Panc1 (cell line): Measurements from ENCODE around the gene CXCL1. TPM values are rescaled to one million over a fixed set of nuclear protein-coding genes. Genes with fewer than 3 reads are reported as not detected.

Experiments
- ATAC-seq: fragments of 200-7000 bp; cut with Tn5 transposase; 2 replicates; pipeline ENCODE4 v1.9.1; 2020; ENCODE audit warnings: mild to moderate bottlenecking, moderate library complexity
- BruUV-seq: library from RNA; stranded (reverse); fragments of 400-500 nt; replicated peaks from 2 replicates; lab custom pipeline; 2021; lab: Mats Ljungman, UMichigan
- CTCF ChIA-PET: fragments of 300-600 bp; sonication (Branson Sonifier 250); formaldehyde crosslinking; loops from one replicate; lab custom pipeline; 2022; ENCODE audit warnings: antibody characterized with exemption; lab: Charles Lee
- POLR2A ChIA-PET: fragments of 300-600 bp; sonication (Branson Sonifier 250); formaldehyde crosslinking; loops from one replicate; lab custom pipeline; 2022; ENCODE audit warnings: antibody characterized with exemption; lab: Charles Lee
- DNase-seq: peaks from one replicate; pipeline ENCODE4 v3.0.0-alpha.2; 2010; ENCODE audit warnings: low read depth, low spot score
- H3K27ac ChIP-seq: 2 replicates; pipeline ENCODE4 v1.5.1; 2011; ENCODE audit warnings: mild to moderate bottlenecking, low read length, inconsistent platforms
- H3K27me3 ChIP-seq: fragments of 200-500 bp; sonication (Bioruptor generic); 2 replicates; pipeline ENCODE4 v1.6.0; 2014; ENCODE audit warnings: low read length, inconsistent platforms; ENCODE audit not compliant: control insufficient read depth, insufficient read depth
- H3K36me3 ChIP-seq: fragments of 200-500 bp; sonication (Bioruptor generic); 2 replicates; pipeline ENCODE4 v1.5.1; 2014; ENCODE audit warnings: inconsistent platforms, mild to moderate bottlenecking, low read length, moderate library complexity; ENCODE audit not compliant: control insufficient read depth, insufficient read depth
- H3K4me1 ChIP-seq: 2 replicates; pipeline ENCODE4 v1.5.1; 2011; ENCODE audit warnings: inconsistent platforms, mild to moderate bottlenecking, low read length, moderate library complexity; ENCODE audit not compliant: control insufficient read depth, insufficient read depth
- H3K4me3 ChIP-seq, 2 experiments: 2 replicates each; pipeline ENCODE4 v1.5.1; 2011 to 2012; ENCODE audit warnings: low read depth in 2 of 2, low read length in 2 of 2, mild to moderate bottlenecking in 2 of 2, inconsistent platforms in 1 of 2, moderate library complexity in 1 of 2
- H3K9me3 ChIP-seq: fragments of 200-500 bp; sonication (Bioruptor generic); 2 replicates; pipeline ENCODE4 v1.5.1; 2014; ENCODE audit warnings: low read depth, mild to moderate bottlenecking, inconsistent platforms, low read length, moderate library complexity; ENCODE audit not compliant: control insufficient read depth, insufficient read depth
- CTCF ChIP-seq: fragments of 450-650 bp; IDR thresholded peaks from 2 replicates; pipeline ENCODE4 v1.5.1; 2017; ENCODE audit warnings: mild to moderate bottlenecking
- POLR2AphosphoS5 ChIP-seq: IDR thresholded peaks from 2 replicates; pipeline ENCODE4 v1.6.1; 2012; ENCODE audit warnings: mild to moderate bottlenecking, low read depth, low read length, moderate library complexity
- REST ChIP-seq, 2 experiments: IDR thresholded peaks; 2 replicates each; pipeline ENCODE4 v1.6.1; 2011 to 2012; ENCODE audit warnings: low read depth in 2 of 2, control low read depth in 1 of 2, low read length in 1 of 2, mild to moderate bottlenecking in 1 of 2, moderate library complexity in 1 of 2; ENCODE audit not compliant: insufficient read depth in 1 of 2
- SIN3A ChIP-seq: IDR thresholded peaks from 2 replicates; pipeline ENCODE4 v1.6.1; 2012; ENCODE audit warnings: low read depth, mild to moderate bottlenecking, low read length, moderate library complexity, borderline replicate concordance; ENCODE audit not compliant: insufficient read depth
- TCF7L2 ChIP-seq: IDR thresholded peaks from 2 replicates; pipeline ENCODE4 v1.6.1; 2011; ENCODE audit warnings: mild to moderate bottlenecking, low read depth, low read length, inconsistent platforms
- in situ Hi-C: cut with HindIII; loops from 2 replicates; pipeline ENCODE4 v1.10.0; 2016; ENCODE audit warnings: low sequenced_read_pairs, low pct_unique_long_range_greater_than_20kb
- intact Hi-C: fragments of 100-400 bp; cut with micrococcal nuclease; formaldehyde crosslinking; loops from one replicate; pipeline ENCODE4 v1.10.0; 2022; ENCODE audit not compliant: unreplicated experiment
- total RNA-seq: library from RNA; stranded (reverse); gene quantifications from one replicate; pipeline ENCODE4 v1.2.1, GENCODE V29; 2021; ENCODE audit not compliant: unreplicated experiment

CXCL1 gene
- total RNA-seq, 1 experiment from 2014 or later: 12.8 TPM

- Histone ChIP-seq H3K4me3 (no peak overlapping the region), H3K36me3 (no peaks in the 10 kb centered on the region), H3K27ac (0 out of 2 replicates have a peak overlapping the region, but pooled peaks have one; percentile 23), H3K4me1 (no peaks in the 10 kb centered on the region), H3K27me3 (no peaks in the 10 kb centered on the region), H3K9me3 (no peaks in the 10 kb centered on the region)
- intact Hi-C loops (no loop called here), in situ Hi-C loops (no loop called here)
- DNase-seq: no peak
- POLR2A ChIA-PET: no interaction called here
- BruUV-seq: no TSS peak
- no peak for ATAC-seq
- TF ChIP-seq REST (IDR thresholded peaks at IDR 0.05; ENCODE audit: insufficient read depth in 1 of 2, low read depth in 2 of 2, low read length in 1 of 2): no peak
- no peak for TF ChIP-seq CTCF
- no peak for TF ChIP-seq TCF7L2
- TF ChIP-seq POLR2AphosphoS5: no peak
- TF ChIP-seq SIN3A: no peak
- CTCF ChIA-PET: no interaction called here
Observed at GRCh38 chr4:73859614-73860088, 9.5 kb upstream of the CXCL1 start.

GRCh38 chr4:73860181-73860580 lies 9.0 kb upstream of the CXCL1 start:
- POLR2A ChIA-PET: no interaction called here
- no peak overlapping the region for H3K27ac ChIP-seq
- no peaks in the 10 kb centered on the region for H3K9me3 ChIP-seq
- no peaks in the 10 kb centered on the region for H3K4me1 ChIP-seq
- no peak for ATAC-seq
- no peaks in the 10 kb centered on the region for H3K36me3 ChIP-seq
- BruUV-seq: no TSS peak
- H3K27me3 ChIP-seq: no peaks in the 10 kb centered on the region
- intact Hi-C loops: no loop called here
- H3K4me3 ChIP-seq: no peak overlapping the region
- no peak for DNase-seq
- TF ChIP-seq REST (IDR thresholded peaks at IDR 0.05; ENCODE audit: insufficient read depth in 1 of 2, low read depth in 2 of 2, low read length in 1 of 2) (no peak), SIN3A (no peak), CTCF (no peak), TCF7L2 (no peak), POLR2AphosphoS5 (no peak)
- CTCF ChIA-PET: no interaction called here
- in situ Hi-C loops: no loop called here
